Epithelial cell of proximal tubule (primary cell): ENCODE results near the gene GJC1. TPM values are rescaled to one million over a fixed set of nuclear protein-coding genes. Genes with fewer than 3 reads are reported as not detected.

Experiments used
- DNase-seq: peaks from one replicate; pipeline ENCODE4 v3.0.0-alpha.2; 2011; ENCODE audit warnings: low read depth
- H3K4me3 ChIP-seq: 2 replicates; pipeline ENCODE4 v1.5.1; 2011; ENCODE audit warnings: low read depth, mild to moderate bottlenecking, low read length
- CTCF ChIP-seq: conservative IDR thresholded peaks from 2 replicates; pipeline ENCODE4 v1.5.1; 2012; ENCODE audit warnings: low read depth, mild to moderate bottlenecking, low read length
- total RNA-seq: library from RNA; depleted of rRNA; stranded (reverse); fragments of >200 nt; gene quantifications from 2 replicates; pipeline ENCODE4 v1.2.3, GENCODE V29; 2015

GJC1 gene
- total RNA-seq, 1 donor from 2014 or later = 42.4 TPM

- TF ChIP-seq CTCF = no peak
- DNase-seq = no peak
- no peak overlapping the region for H3K4me3 ChIP-seq
These were observed 61.5 kb downstream of the GJC1 start for GRCh38 chr17:44768505-44769142.

GRCh38 chr17:44767493-44767892 is 62.6 kb downstream of the GJC1 start:
- no peak for TF ChIP-seq CTCF
- no peak for DNase-seq
- no peak overlapping the region for H3K4me3 ChIP-seq

- TF ChIP-seq CTCF = no peak
- H3K4me3 ChIP-seq = no peak overlapping the region
- no peak for DNase-seq
These were observed 63.6 kb downstream of the GJC1 start for GRCh38 chr17:44766409-44767038.

GRCh38 chr17:44765965-44766364 is 64.1 kb downstream of the GJC1 start:
- no peak overlapping the region for H3K4me3 ChIP-seq
- TF ChIP-seq CTCF = no peak
- DNase-seq = no peak

- H3K4me3 ChIP-seq = no peak overlapping the region
- no peak for DNase-seq
- TF ChIP-seq CTCF = no peak
These were observed 66.9 kb downstream of the GJC1 start for GRCh38 chr17:44763170-44763569.

GRCh38 chr17:44761932-44762810 is 67.9 kb downstream of the GJC1 start:
- no peak for DNase-seq
- TF ChIP-seq CTCF = no peak
- no peak overlapping the region for H3K4me3 ChIP-seq
